Gastroesophageal sphincter (tissue), 4 donors: ENCODE results near the gene SH3BP2. TPM values are rescaled to one million over a fixed set of nuclear protein-coding genes. Genes with fewer than 3 reads are reported as not detected.

ENCODE experiments used
- ATAC-seq: fragments of 150-250 bp; one replicate; pipeline ENCODE4 v1.9.1; 2016; ENCODE audit warnings: mild to moderate bottlenecking, moderate library complexity
- H3K27ac ChIP-seq, 4 donors: fragments of 200-600 bp; sonication (generic) in 3 of 4; 1 replicate in 3 of 4; 2 replicates in 1 of 4; pipeline ENCODE4 v1.5.1; 2016 to 2019
- H3K27me3 ChIP-seq: fragments of 200-600 bp; sonication (generic); one replicate; pipeline ENCODE4 v1.5.1; 2019
- H3K36me3 ChIP-seq, 2 donors: fragments of 200-600 bp; sonication (generic); one replicate each; pipeline ENCODE4 v1.5.1; 2019; ENCODE audit warnings: control low read depth in 1 of 2
- H3K4me1 ChIP-seq, 3 donors: fragments of 200-600 bp; sonication (generic); 1 replicate in 2 of 3; 2 replicates in 1 of 3; pipeline ENCODE4 v1.5.1; 2016 to 2019; ENCODE audit warnings: control low read depth in 2 of 3
- H3K4me3 ChIP-seq, 2 donors: fragments of 200-600 bp; sonication (generic); one replicate each; pipeline ENCODE4 v1.5.1; 2019; ENCODE audit warnings: mild to moderate bottlenecking in 1 of 2, moderate library complexity in 1 of 2
- H3K9me3 ChIP-seq, 3 donors: fragments of 200-600 bp; sonication (generic); one replicate each; pipeline ENCODE4 v1.5.1; 2017 to 2019; ENCODE audit warnings: control low read depth in 2 of 3
- EP300 ChIP-seq: sonication (generic); formaldehyde crosslinking; IDR thresholded peaks from one replicate; pipeline ENCODE4 v1.6.1; 2017; ENCODE audit warnings: antibody characterized with exemption, mild to moderate bottlenecking
- POLR2A ChIP-seq, 2 donors: fragments of 450-650 bp; IDR thresholded peaks; one replicate each; pipeline ENCODE4 v1.6.1; 2017; ENCODE audit warnings: antibody characterized with exemption in 2 of 2, mild to moderate bottlenecking in 2 of 2, moderate library complexity in 1 of 2
- POLR2AphosphoS5 ChIP-seq: sonication (generic); formaldehyde crosslinking; IDR thresholded peaks from one replicate; pipeline ENCODE4 v1.6.1; 2017; ENCODE audit warnings: antibody characterized with exemption
- WGBS, 2 donors: methylation state at CpG; one replicate each; pipeline ENCODE4 v1.1.5; 2018; ENCODE audit warnings: low coverage in 1 of 2; 5-methylcytosine and 5-hydroxymethylcytosine counted together
- total RNA-seq, 4 donors: library from RNA; depleted of rRNA; stranded (reverse); fragments of >200 nt; gene quantifications; one replicate each; pipeline ENCODE4 v1.1.0, GENCODE V29; 2016
- TF ChIP-seq, protein P1 (sequence below), 4 experiments: fragments of 200-600 bp in 2 of 4; fragments of 450-650 bp in 2 of 4; sonication (generic) in 1 of 4; IDR thresholded peaks; one replicate each; pipeline ENCODE4 v1.5.1; 2017 to 2019; ENCODE audit warnings: antibody characterized with exemption in 4 of 4, mild to moderate bottlenecking in 2 of 4, moderate library complexity in 2 of 4

Gene SH3BP2, protein sequence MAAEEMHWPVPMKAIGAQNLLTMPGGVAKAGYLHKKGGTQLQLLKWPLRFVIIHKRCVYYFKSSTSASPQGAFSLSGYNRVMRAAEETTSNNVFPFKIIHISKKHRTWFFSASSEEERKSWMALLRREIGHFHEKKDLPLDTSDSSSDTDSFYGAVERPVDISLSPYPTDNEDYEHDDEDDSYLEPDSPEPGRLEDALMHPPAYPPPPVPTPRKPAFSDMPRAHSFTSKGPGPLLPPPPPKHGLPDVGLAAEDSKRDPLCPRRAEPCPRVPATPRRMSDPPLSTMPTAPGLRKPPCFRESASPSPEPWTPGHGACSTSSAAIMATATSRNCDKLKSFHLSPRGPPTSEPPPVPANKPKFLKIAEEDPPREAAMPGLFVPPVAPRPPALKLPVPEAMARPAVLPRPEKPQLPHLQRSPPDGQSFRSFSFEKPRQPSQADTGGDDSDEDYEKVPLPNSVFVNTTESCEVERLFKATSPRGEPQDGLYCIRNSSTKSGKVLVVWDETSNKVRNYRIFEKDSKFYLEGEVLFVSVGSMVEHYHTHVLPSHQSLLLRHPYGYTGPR
- 10 to 100 TPM; 26.8 to 36.4 (median 29.3) TPM for total RNA-seq

DNA sequence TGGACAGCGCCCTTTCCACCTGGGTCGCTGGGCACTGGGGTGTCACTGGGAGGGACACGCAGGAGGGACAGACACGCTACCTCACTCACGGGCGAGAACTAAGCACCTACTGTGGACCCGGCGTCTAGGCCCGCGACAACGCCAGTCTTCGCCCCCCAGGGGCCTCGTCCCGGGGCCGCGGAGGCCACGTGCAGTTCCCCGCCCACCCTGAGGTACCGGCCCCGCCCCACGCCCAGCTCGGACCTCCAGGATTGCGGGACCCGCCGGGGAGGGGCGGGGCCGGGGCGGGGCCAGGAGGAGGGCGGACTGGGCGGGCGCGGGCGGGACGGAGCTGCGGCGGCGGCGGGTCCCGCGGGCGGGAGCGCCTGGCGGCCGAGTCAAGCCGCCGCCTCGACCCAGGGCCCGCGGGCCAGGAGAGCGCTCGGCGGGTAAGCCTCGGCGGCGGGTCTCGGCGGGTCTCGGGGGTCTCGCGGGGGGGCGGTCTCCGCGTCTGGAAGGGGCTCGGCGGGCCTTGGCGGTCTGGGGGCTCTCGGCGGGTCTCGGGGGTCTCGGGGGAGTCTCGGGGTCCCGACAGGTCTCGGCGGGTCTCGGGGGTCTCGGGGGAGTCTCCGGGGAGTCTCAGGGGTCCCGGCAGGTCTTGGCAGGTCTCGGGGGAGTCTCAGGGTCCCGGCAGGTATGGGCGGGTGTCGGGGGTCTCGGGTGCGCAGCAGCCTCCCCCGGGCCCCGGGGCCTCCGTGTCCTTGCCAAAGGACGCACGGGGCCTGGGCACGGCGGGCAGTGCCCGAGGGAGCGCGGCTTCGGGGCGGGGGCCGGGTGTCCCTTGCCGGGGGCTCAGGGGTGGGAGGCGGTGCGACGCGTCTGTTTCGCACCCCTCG lies at the start of gene SH3BP2:
SH3BP2 (plus strand) TSS at position 375 of the 875 bp plus-strand sequence. CDS start 27,533 bp downstream, outside the sequence.
- Histone ChIP-seq H3K9me3 (no peaks in the 10 kb centered on the region), H3K4me1 (peaks cover 0 to 75% (median 45%) of the 10 kb centered on the region in 3 donors), H3K27ac (peak within 1 kb of the TSS in 3 of 4 donors; percentile 77 to 83 (median 80)), H3K27me3 (no peaks in the 10 kb centered on the region), H3K36me3 (no peaks in the 10 kb centered on the region), H3K4me3 (peak within 1 kb of the TSS; percentile 47 to 82)
- no CpG with 5 or more reads among the region's 104 CpGs for WGBS, 2 donors
- no peak for TF ChIP-seq POLR2AphosphoS5
- TF ChIP-seq POLR2A (IDR thresholded peaks at IDR 0.05): peak in 1 of 2 donors; percentile 19
- TF ChIP-seq, protein P1, sequence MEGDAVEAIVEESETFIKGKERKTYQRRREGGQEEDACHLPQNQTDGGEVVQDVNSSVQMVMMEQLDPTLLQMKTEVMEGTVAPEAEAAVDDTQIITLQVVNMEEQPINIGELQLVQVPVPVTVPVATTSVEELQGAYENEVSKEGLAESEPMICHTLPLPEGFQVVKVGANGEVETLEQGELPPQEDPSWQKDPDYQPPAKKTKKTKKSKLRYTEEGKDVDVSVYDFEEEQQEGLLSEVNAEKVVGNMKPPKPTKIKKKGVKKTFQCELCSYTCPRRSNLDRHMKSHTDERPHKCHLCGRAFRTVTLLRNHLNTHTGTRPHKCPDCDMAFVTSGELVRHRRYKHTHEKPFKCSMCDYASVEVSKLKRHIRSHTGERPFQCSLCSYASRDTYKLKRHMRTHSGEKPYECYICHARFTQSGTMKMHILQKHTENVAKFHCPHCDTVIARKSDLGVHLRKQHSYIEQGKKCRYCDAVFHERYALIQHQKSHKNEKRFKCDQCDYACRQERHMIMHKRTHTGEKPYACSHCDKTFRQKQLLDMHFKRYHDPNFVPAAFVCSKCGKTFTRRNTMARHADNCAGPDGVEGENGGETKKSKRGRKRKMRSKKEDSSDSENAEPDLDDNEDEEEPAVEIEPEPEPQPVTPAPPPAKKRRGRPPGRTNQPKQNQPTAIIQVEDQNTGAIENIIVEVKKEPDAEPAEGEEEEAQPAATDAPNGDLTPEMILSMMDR (IDR thresholded peaks at IDR 0.05): peak in 1 of 4 experiments; percentile 10
- TF ChIP-seq EP300: no peak
- ATAC-seq: peak; percentile 83

GRCh38 chr4:2743518-2744445 lies 49.1 kb upstream of the SH3BP2 start:
- TF ChIP-seq POLR2A (IDR thresholded peaks at IDR 0.05): no peak
- Histone ChIP-seq H3K27ac (no peak overlapping the region), H3K4me3 (no peak overlapping the region), H3K36me3 (peaks cover 0 to 67% of the 10 kb centered on the region in 2 donors), H3K9me3 (no peaks in the 10 kb centered on the region), H3K27me3 (no peaks in the 10 kb centered on the region), H3K4me1 (peaks cover 0 to 17% (median 0%) of the 10 kb centered on the region in 3 donors)
- ATAC-seq: no peak
- WGBS, 2 donors: 76 to 84% methylated on average over 6 to 8 of the region's 21 CpGs

DNA sequence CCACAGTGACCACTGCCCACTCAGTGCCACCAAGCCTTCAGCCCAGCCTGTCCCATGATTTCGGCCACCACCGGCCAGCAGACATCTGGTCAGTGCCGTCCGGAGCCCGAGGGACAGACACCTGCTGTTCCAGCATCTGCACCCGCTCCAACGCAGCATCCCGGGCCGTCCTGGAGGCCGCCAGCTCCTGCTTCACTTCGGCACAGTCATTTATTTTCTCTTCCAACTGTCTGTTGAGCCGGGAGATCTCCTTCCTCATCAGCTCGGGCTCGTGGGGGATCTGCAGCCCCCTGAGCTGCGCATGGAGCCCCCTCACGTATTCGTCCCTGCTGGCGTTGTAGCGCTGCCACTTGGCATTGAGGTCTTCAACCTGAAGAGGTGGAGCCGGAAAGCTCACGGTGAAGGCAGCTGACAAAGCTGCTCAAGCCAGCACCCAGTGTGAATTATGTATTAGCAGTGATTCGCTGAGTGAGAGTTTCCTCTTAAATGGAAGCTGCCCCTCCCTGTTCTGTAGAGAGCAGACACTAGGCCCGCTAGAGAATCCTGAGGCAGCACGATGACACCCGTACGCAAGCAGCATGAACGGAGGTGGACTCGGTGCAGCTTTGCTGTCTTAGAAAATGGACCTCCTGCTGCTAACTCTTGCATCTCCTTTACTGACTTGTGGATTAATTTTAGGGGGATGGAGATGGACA lies 48.2 kb upstream of the SH3BP2 start:
- Histone ChIP-seq H3K4me3 (no peak overlapping the region), H3K9me3 (no peaks in the 10 kb centered on the region), H3K4me1 (peaks cover 0 to 17% (median 0%) of the 10 kb centered on the region in 3 donors), H3K27me3 (no peaks in the 10 kb centered on the region), H3K27ac (no peak overlapping the region), H3K36me3 (peaks cover 0 to 67% of the 10 kb centered on the region in 2 donors)
- WGBS, 2 donors: 81 to 100% methylated on average over 6 to 7 of the region's 28 CpGs
- TF ChIP-seq POLR2A (IDR thresholded peaks at IDR 0.05) (no peak), POLR2AphosphoS5 (no peak), EP300 (no peak)
- TF ChIP-seq, protein P1 (IDR thresholded peaks at IDR 0.05): no peak
- ATAC-seq: no peak

GRCh38 chr4:2745516-2745915 lies 47.4 kb upstream of the SH3BP2 start:
- Histone ChIP-seq H3K27ac (peak overlapping the region in 3 of 4 donors; percentile 8 to 29 (median 10)), H3K4me1 (peaks cover 0 to 23% (median 0%) of the 10 kb centered on the region in 3 donors), H3K27me3 (no peaks in the 10 kb centered on the region), H3K4me3 (no peak overlapping the region), H3K9me3 (no peaks in the 10 kb centered on the region), H3K36me3 (peaks cover 0 to 67% of the 10 kb centered on the region in 2 donors)
- no peak for ATAC-seq
- WGBS, 2 donors: 79 to 83% methylated on average over 2 to 5 of the region's 5 CpGs
- TF ChIP-seq POLR2A (IDR thresholded peaks at IDR 0.05): no peak
- TF ChIP-seq POLR2AphosphoS5: no peak
- TF ChIP-seq, protein P1 (IDR thresholded peaks at IDR 0.05): no peak
- no peak for TF ChIP-seq EP300
